Upper lobe of left lung (tissue), 6 donors: Measurements from ENCODE around the gene TTLL10. TPM values are rescaled to one million over a fixed set of nuclear protein-coding genes. Genes with fewer than 3 reads are reported as not detected.

Source experiments
- ATAC-seq, 2 donors: fragments of 200-7000 bp; cut with Tn5 transposase; one replicate each; pipeline ENCODE4 v1.9.1; 2022; ENCODE audit warnings: mild to moderate bottlenecking in 2 of 2, moderate library complexity in 2 of 2; ENCODE audit not compliant: low FRiP score in 2 of 2
- DNase-seq, 2 donors: peaks; one replicate each; pipeline ENCODE4 v3.0.0-alpha.2; 2019 to 2020
- H3K27ac ChIP-seq, 4 donors: fragments of 200-600 bp; sonication (generic); one replicate each; pipeline ENCODE4 v1.5.1; 2016 to 2019
- H3K27me3 ChIP-seq, 4 donors: fragments of 200-600 bp; sonication (generic); one replicate each; pipeline ENCODE4 v1.5.1; 2017 to 2019
- H3K36me3 ChIP-seq, 4 donors: fragments of 200-600 bp; sonication (generic); one replicate each; pipeline ENCODE4 v1.5.1; 2016 to 2019
- H3K4me1 ChIP-seq, 4 donors: fragments of 200-600 bp; sonication (generic); one replicate each; pipeline ENCODE4 v1.5.1; 2018 to 2019
- H3K4me3 ChIP-seq, 4 donors: fragments of 200-600 bp; sonication (generic); one replicate each; pipeline ENCODE4 v1.5.1; 2017 to 2019; ENCODE audit warnings: mild to moderate bottlenecking in 2 of 4, moderate library complexity in 1 of 4
- H3K9me3 ChIP-seq, 4 donors: fragments of 200-600 bp; sonication (generic); one replicate each; pipeline ENCODE4 v1.5.1; 2018 to 2019
- CTCF ChIP-seq, 6 experiments: fragments of 450-650 bp in 4 of 6; fragments of 200-600 bp in 2 of 6; sonication (generic) in 2 of 6; IDR thresholded peaks; one replicate each; pipeline ENCODE4 v1.5.1; 2016 to 2019; ENCODE audit warnings: antibody characterized with exemption in 6 of 6
- EP300 ChIP-seq, 4 donors: sonication (generic); formaldehyde crosslinking; IDR thresholded peaks; one replicate each; pipeline ENCODE4 v1.5.1; 2017; ENCODE audit warnings: antibody characterized with exemption in 4 of 4, control low read depth in 2 of 4
- POLR2A ChIP-seq, 4 donors: fragments of 450-650 bp; IDR thresholded peaks; one replicate each; pipeline ENCODE4 v1.5.1; 2016 to 2017; ENCODE audit warnings: antibody characterized with exemption in 4 of 4, mild to moderate bottlenecking in 2 of 4
- POLR2AphosphoS5 ChIP-seq, 2 donors: sonication (generic); formaldehyde crosslinking; IDR thresholded peaks; one replicate each; pipeline ENCODE4 v1.5.1; 2017; ENCODE audit warnings: antibody characterized with exemption in 2 of 2
- WGBS, 2 donors: methylation state at CpG; one replicate each; pipeline ENCODE4 v1.1.5; 2017 to 2018; 5-methylcytosine and 5-hydroxymethylcytosine counted together
- total RNA-seq, 6 donors: library from RNA; depleted of rRNA in 4 of 6; stranded (reverse); fragments of >200 nt in 4 of 6; gene quantifications; one replicate each; pipeline versions ENCODE4 v1.1.0 to v1.2.1, GENCODE V29; 2016 to 2021
- donor health status: DM: no; HTN: no; CAD: no; lungs with moderate emphysema.
- donor health status: DM: no; HTN: yes; CAD: no; lungs with severe emphysema.

Gene TTLL10
- total RNA-seq, 6 donors from 2014 or later: 0.86 to 14.5 (median 5.8) TPM

DNA sequence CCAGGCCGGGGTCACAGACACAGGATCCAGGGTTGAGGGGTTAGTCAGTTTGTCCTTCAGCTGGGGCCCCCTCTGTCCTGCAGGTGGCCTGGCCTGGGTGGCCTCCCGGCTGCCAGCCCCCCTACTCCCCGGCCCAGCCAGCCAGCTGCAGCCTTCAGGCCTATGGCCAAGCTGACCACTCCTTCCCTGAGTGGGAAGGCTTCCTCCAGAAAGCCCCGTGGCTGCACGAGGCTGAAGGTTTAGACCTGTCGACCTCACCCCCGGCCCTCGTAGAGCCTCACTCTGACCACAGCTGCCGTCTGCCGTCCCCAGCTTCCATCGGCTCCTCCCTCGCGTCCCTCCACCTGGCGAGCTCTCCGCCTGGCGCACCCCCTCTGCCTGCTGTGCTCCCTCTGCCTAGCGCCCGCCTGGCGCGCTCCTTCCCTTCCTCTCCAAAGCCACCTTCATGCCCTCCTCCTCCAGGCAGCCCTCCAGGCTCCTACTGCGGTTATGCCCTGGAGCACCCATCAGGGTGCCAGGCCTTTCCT is 9.6 kb downstream of the TTLL10 start:
- no peak for TF ChIP-seq EP300 (IDR thresholded peaks at IDR 0.05)
- no peak for TF ChIP-seq CTCF (IDR thresholded peaks at IDR 0.05)
- no peak for TF ChIP-seq POLR2A (IDR thresholded peaks at IDR 0.05)
- TF ChIP-seq POLR2AphosphoS5 (IDR thresholded peaks at IDR 0.05): no peak
- no peaks in the 10 kb centered on the region for H3K27me3 ChIP-seq
- ATAC-seq (peak in 1 of 2 donors; percentile 5), DNase-seq (peak in 1 of 2 donors; percentile 80)
- no peaks in the 10 kb centered on the region for H3K9me3 ChIP-seq
- peak overlapping the region in 1 of 4 donors; percentile 61 for H3K27ac ChIP-seq
- peak overlapping the region in 3 of 4 donors; percentile 26 to 41 (median 30) for H3K4me3 ChIP-seq
- no peaks in the 10 kb centered on the region for H3K36me3 ChIP-seq
- 83 to 84% methylated on average over 19 to 20 of the region's 21 CpGs for WGBS, 2 donors
- peaks cover 0 to 17% (median 5%) of the 10 kb centered on the region in 4 donors for H3K4me1 ChIP-seq

DNA sequence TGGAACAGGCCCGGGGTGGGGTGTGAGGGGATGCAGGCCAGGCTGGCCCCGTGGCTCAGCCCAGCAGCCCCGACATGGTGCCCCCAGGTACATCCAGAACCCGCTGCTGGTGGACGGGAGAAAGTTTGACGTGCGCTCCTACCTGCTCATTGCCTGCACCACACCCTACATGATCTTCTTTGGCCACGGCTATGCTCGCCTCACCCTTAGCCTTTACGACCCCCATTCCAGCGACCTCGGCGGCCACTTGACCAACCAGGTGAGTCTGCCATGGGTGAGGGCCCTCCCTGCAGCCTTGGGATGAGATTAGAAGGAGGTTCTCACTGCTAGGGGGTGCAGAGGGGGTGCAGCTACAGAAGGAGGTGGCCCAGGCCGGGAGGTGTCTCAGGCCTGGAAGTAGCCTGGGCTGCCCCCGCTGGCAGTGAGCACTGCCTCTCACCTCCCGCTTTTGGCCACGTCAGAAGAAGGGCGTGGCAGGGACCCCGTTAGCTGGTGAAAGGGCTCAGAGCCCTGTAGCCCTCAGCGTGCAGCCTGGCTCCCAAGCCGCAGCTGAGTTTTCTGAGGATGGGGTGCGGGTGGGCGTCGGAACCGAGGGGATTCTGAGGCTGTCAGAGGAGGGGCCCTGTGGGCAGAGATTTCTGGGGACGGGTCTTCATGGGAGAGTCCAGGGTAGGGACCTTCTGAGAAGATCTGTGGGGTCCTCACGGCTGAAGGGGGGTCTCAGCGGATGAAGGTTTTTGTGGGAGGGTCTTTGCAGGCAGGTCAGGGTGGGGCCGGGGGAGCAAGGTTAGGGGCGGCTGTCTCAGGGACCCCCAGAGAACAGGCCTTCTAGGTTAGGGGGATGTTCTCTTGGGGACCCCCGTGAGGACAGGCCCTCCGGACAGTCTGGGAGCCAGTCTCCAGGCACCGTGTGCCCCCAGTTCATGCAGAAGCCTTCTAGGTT is 10.4 kb downstream of the TTLL10 start:
- H3K9me3 ChIP-seq: no peaks in the 10 kb centered on the region
- no peak overlapping the region for H3K27ac ChIP-seq
- TF ChIP-seq EP300 (IDR thresholded peaks at IDR 0.05) (no peak), POLR2A (IDR thresholded peaks at IDR 0.05) (no peak), POLR2AphosphoS5 (IDR thresholded peaks at IDR 0.05) (no peak), CTCF (IDR thresholded peaks at IDR 0.05) (no peak)
- ATAC-seq: no peak
- no peaks in the 10 kb centered on the region for H3K36me3 ChIP-seq
- H3K4me3 ChIP-seq: no peak overlapping the region
- 88 to 91% methylated on average over 24 to 33 of the region's 33 CpGs for WGBS, 2 donors
- peaks cover 0 to 17% (median 5%) of the 10 kb centered on the region in 4 donors for H3K4me1 ChIP-seq
- DNase-seq: peak in 1 of 2 donors; percentile 47
- no peaks in the 10 kb centered on the region for H3K27me3 ChIP-seq

GRCh38 chr1:1185101-1185765 is 11.6 kb downstream of the TTLL10 start:
- no peak for TF ChIP-seq EP300 (IDR thresholded peaks at IDR 0.05)
- no peak for TF ChIP-seq POLR2A (IDR thresholded peaks at IDR 0.05)
- TF ChIP-seq POLR2AphosphoS5 (IDR thresholded peaks at IDR 0.05): no peak
- no peak for TF ChIP-seq CTCF (IDR thresholded peaks at IDR 0.05)
- DNase-seq: peak in 1 of 2 donors; percentile 84
- WGBS, 2 donors: 89 to 90% methylated on average over 9 to 31 of the region's 31 CpGs
- H3K27me3 ChIP-seq: no peaks in the 10 kb centered on the region
- no peak for ATAC-seq
- no peaks in the 10 kb centered on the region for H3K36me3 ChIP-seq
- H3K9me3 ChIP-seq: no peaks in the 10 kb centered on the region
- H3K27ac ChIP-seq: no peak overlapping the region
- H3K4me3 ChIP-seq: no peak overlapping the region
- H3K4me1 ChIP-seq: peaks cover 0 to 17% (median 5%) of the 10 kb centered on the region in 4 donors

GRCh38 chr1:1187938-1188337 is 14.3 kb downstream of the TTLL10 start:
- no peak for ATAC-seq
- no peak for DNase-seq
- TF ChIP-seq POLR2A (IDR thresholded peaks at IDR 0.05) (no peak), CTCF (IDR thresholded peaks at IDR 0.05) (no peak), EP300 (IDR thresholded peaks at IDR 0.05) (no peak), POLR2AphosphoS5 (IDR thresholded peaks at IDR 0.05) (no peak)
- H3K27ac ChIP-seq: no peak overlapping the region
- peaks cover 0 to 7% (median 3%) of the 10 kb centered on the region in 4 donors for H3K4me1 ChIP-seq
- H3K36me3 ChIP-seq: no peaks in the 10 kb centered on the region
- peaks cover 0 to 6% (median 0%) of the 10 kb centered on the region in 4 donors for H3K9me3 ChIP-seq
- no peak overlapping the region for H3K4me3 ChIP-seq
- H3K27me3 ChIP-seq: no peaks in the 10 kb centered on the region
